Common myeloid progenitor, CD34-positive (primary cell): ENCODE data around the gene MYEOV.

ENCODE experiments used
- CTCF ChIA-PET: fragments of 350-600 bp; sonication (Branson Sonifier 250); formaldehyde crosslinking; loops from one replicate; lab custom pipeline; 2021; ENCODE audit warnings: antibody characterized with exemption; lab: Charles Lee
- POLR2A ChIA-PET: fragments of 350-600 bp; sonication (Branson Sonifier 250); formaldehyde crosslinking; loops from one replicate; lab custom pipeline; 2021; ENCODE audit warnings: antibody characterized with exemption; lab: Charles Lee
- DNase-seq, 3 donors: peaks; one replicate each; pipeline versions ENCODE4 v3.0.0 to v3.0.0-alpha.2; 2013
- H3K27ac ChIP-seq, 2 experiments: 1 replicate in 1 of 2; 2 replicates in 1 of 2; pipeline ENCODE4 v1.7.0; 2013; ENCODE audit warnings: inconsistent platforms in 2 of 2, low read length in 2 of 2, mild to moderate bottlenecking in 2 of 2, low read depth in 1 of 2, moderate library complexity in 1 of 2; ENCODE audit not compliant: severe bottlenecking in 2 of 2, insufficient read depth in 1 of 2, poor library complexity in 1 of 2
- H3K27me3 ChIP-seq, 5 experiments: replicated peaks in 2 of 5; 1 replicate in 3 of 5; 2 replicates in 2 of 5; pipeline versions ENCODE4 v1.6.1 to v1.7.0; 2013; ENCODE audit warnings: low read length in 4 of 5, mild to moderate bottlenecking in 2 of 5, moderate library complexity in 2 of 5, inconsistent platforms in 1 of 5; ENCODE audit not compliant: insufficient read depth in 5 of 5, control insufficient read depth in 4 of 5
- H3K36me3 ChIP-seq, 4 experiments: 1 replicate in 2 of 4; 2 replicates in 2 of 4; pipeline versions ENCODE4 v1.6.1 to v1.7.0; 2013; ENCODE audit warnings: low read length in 3 of 4, control low read depth in 1 of 4, mild to moderate bottlenecking in 1 of 4; ENCODE audit not compliant: control insufficient read depth in 4 of 4, insufficient read depth in 4 of 4
- H3K4me1 ChIP-seq, 4 experiments: 1 replicate in 3 of 4; 2 replicates in 1 of 4; pipeline versions ENCODE4 v1.6.1 to v1.7.1; 2013; ENCODE audit warnings: low read length in 3 of 4, mild to moderate bottlenecking in 3 of 4, control low read depth in 1 of 4, inconsistent platforms in 1 of 4, moderate library complexity in 1 of 4; ENCODE audit not compliant: control insufficient read depth in 4 of 4, insufficient read depth in 4 of 4; ENCODE audit errors: control extremely low read depth in 1 of 4
- H3K4me3 ChIP-seq, 7 experiments: 1 replicate in 4 of 7; 2 replicates in 3 of 7; pipeline versions ENCODE4 v1.5.1 to v1.7.0; 2013; ENCODE audit warnings: mild to moderate bottlenecking in 7 of 7, low read length in 6 of 7, moderate library complexity in 6 of 7, inconsistent platforms in 2 of 7, low read depth in 2 of 7, control low read depth in 1 of 7; ENCODE audit not compliant: insufficient read depth in 4 of 7, control insufficient read depth in 1 of 7; ENCODE audit errors: extremely low read depth in 1 of 7
- H3K9me3 ChIP-seq, 5 experiments: 1 replicate in 4 of 5; 2 replicates in 1 of 5; pipeline versions ENCODE4 v1.6.1 to v1.7.1; 2013; ENCODE audit warnings: low read length in 4 of 5, mild to moderate bottlenecking in 2 of 5, inconsistent platforms in 1 of 5, low read depth in 1 of 5, moderate library complexity in 1 of 5; ENCODE audit not compliant: control insufficient read depth in 4 of 5, insufficient read depth in 2 of 5; ENCODE audit errors: control extremely low read depth in 1 of 5
- WGBS: methylation state at CpG from one replicate; pipeline ENCODE4 v1.1.5; 2013; ENCODE audit not compliant: insufficient coverage; 5-methylcytosine and 5-hydroxymethylcytosine counted together

Gene MYEOV

DNA sequence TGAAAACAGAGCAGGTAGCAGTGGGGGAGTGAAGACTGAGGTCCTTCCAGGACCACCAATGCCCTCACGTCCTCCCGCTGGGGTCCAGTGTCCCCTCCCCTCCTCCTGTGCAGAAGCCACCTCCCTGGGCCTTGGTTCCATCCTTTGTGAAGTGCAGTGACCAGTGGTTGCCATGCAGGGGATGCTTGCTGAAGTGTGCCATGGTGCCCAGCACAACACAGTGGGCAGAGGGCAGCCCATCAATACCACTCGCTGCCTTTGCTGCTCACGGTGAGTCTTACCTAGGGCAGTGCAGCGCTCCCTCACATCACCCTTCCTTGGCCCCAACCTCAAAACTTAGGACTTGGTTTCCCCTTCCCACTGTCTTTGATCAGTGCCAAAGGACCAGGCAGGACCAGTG lies 12.9 kb downstream of the MYEOV start:
- POLR2A ChIA-PET: interaction anchor here (1.0 kb wide), 1 partner anchor 9 kb away, joined by 3 read pairs; no protein-coding TSS in a partner anchor
- H3K27ac ChIP-seq: no peak overlapping the region
- H3K36me3 ChIP-seq: no peaks in the 10 kb centered on the region
- CTCF ChIA-PET: interaction anchor here (1.1 to 4.6 kb wide), 3 partner anchors 9 to 205 kb away, joined by 3 to 27 read pairs (median 3); no protein-coding TSS in a partner anchor
- 100% methylated on average over 5 of the region's 5 CpGs for whole genome bisulfite sequencing
- H3K9me3 ChIP-seq: no peaks in the 10 kb centered on the region
- H3K4me3 ChIP-seq: no peak overlapping the region
- no peaks in the 10 kb centered on the region for H3K27me3 ChIP-seq
- no peak for DNase-seq
- H3K4me1 ChIP-seq: peaks cover 6 to 47% (median 23%) of the 10 kb centered on the region in 4 experiments

DNA sequence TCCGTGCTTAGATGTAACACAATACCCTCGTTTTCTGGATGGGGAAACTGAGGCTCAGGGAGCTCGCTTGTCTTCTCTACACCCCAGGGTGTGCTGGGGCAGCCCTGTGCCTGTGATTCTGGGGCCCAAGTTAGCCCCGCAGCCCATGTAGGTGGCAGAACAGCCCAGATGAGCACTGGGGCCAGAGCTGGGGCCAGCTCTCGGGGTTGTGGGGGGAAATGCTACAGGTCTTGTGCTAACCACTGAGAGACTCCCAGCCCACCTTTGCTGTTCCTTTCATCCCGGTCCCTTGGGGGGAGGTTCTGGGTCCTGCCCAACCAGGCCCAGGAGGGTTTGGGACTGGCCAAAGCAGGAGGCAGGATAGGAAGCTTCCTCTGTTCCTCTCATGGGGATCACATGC lies 13.5 kb downstream of the MYEOV start:
- ChIA-PET POLR2A (interaction anchor here (1.1 kb wide), 1 partner anchor 10 kb away, joined by 4 read pairs; no protein-coding TSS in a partner anchor), CTCF (interaction anchor here (4.6 kb wide), 1 partner anchor 9 kb away, joined by 27 read pairs; no protein-coding TSS in a partner anchor)
- H3K27me3 ChIP-seq: no peaks in the 10 kb centered on the region
- H3K4me3 ChIP-seq: no peak overlapping the region
- no peak overlapping the region for H3K27ac ChIP-seq
- 92% methylated on average over 5 of the region's 6 CpGs for WGBS
- no peak for DNase-seq
- H3K4me1 ChIP-seq: peaks cover 6 to 47% (median 23%) of the 10 kb centered on the region in 4 experiments
- H3K9me3 ChIP-seq: no peaks in the 10 kb centered on the region
- H3K36me3 ChIP-seq: no peaks in the 10 kb centered on the region

DNA sequence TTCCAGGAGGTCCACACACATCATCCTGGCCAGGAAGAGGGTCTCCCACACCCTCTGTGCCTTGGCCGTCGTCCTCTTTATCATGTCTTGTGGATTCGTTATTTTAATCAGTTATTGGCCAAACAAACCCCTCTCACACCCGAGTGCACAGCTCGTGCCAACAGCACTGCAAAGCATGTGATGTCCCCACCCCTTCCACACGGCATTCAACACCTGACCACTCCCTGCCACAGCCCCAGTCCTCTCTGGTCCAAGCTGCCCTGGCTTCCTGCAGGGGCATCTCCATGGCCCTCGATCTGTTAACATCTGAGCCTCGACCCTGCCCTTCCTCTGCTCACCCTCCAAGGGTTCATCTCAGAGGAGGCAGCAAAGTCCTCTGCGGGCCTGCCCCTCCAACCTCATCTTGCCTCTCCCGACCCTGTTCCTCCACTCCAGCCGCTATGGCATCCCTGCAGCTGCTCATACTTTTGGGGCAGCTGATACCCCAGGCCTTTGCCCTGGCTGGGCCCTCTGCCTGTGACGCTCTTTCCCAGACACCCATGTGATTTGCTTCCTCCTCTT lies 14.0 kb downstream of the MYEOV start:
- Histone ChIP-seq H3K36me3 (no peaks in the 10 kb centered on the region), H3K27ac (no peak overlapping the region), H3K4me3 (no peak overlapping the region), H3K9me3 (no peaks in the 10 kb centered on the region), H3K27me3 (no peaks in the 10 kb centered on the region), H3K4me1 (peaks cover 8 to 47% (median 27%) of the 10 kb centered on the region in 4 experiments)
- no peak for DNase-seq
- CTCF ChIA-PET: interaction anchor here (2.0 to 4.6 kb wide), 2 partner anchors 10 to 14 kb away, joined by 7 to 27 read pairs; partner anchors contain the start of gene MYEOV
- WGBS: 84% methylated on average over 12 of the region's 12 CpGs
- POLR2A ChIA-PET: interaction anchor here (1.1 kb wide), 1 partner anchor 10 kb away, joined by 4 read pairs; no protein-coding TSS in a partner anchor

DNA sequence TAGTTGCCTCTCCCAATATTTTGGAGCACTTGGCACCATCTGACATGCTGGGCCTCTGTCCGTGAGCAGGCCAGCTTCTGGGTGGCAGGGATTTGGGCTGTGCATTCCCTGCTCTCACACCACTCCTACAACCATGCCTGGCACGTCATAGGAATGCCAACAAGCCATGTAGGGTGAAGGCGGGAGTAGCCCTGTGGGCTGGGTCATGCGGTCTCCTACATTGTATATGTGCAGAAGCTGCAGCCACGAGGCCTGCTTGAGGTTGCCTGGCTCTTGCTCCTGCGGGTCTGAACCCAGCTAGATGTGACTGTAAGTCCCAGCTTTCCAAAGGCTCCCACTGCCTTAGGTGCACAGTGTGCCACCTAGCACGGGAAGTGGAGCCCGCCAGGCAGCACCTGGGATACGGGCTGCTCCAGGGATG lies 14.5 kb downstream of the MYEOV start:
- Histone ChIP-seq H3K9me3 (no peaks in the 10 kb centered on the region), H3K27ac (no peak overlapping the region), H3K4me3 (no peak overlapping the region), H3K4me1 (peaks cover 8 to 50% (median 32%) of the 10 kb centered on the region in 4 experiments), H3K27me3 (no peaks in the 10 kb centered on the region), H3K36me3 (no peaks in the 10 kb centered on the region)
- DNase-seq: no peak
- POLR2A ChIA-PET: interaction anchor here (1.1 kb wide), 1 partner anchor 11 kb away, joined by 4 read pairs; no protein-coding TSS in a partner anchor
- WGBS: 97% methylated on average over 9 of the region's 9 CpGs
- CTCF ChIA-PET: interaction anchor here (2.0 to 4.6 kb wide), 2 partner anchors 10 to 15 kb away, joined by 7 to 27 read pairs; partner anchors contain the start of gene MYEOV

DNA sequence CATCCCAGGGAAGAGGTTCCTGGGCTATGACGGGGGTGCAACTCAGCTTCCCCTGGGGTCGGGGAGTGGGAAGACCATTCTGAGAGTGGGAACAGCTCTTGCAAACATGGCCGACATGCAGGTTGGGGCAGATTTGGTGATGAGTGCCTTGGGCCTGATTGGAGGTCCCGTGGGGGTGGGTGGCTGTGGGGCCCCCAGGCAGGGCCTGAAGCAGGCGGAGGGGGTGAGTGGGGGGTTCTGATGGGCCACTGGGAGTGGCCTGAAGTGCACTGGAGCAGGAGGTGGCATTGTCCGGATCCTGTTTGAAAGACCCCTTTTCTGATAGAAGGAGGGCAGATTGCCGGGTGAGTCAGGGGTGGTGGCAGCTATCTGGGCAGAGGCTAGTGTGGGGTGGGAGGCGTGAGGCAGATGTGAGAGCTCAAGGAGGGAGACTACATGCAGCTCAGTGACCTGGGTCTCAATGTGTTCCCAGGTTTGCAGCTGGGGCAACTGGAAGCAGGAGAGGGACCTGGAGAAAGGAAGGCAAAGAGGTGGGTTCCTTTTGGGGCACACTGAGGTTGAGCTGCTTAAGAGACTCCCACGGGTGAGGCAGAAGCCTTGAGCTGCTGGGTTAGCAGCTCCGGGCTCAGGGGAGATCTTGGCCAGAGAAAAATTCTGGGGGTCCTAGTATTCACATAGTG lies 15.1 kb downstream of the MYEOV start:
- Histone ChIP-seq H3K27ac (no peak overlapping the region), H3K4me1 (peaks cover 8 to 50% (median 33%) of the 10 kb centered on the region in 4 experiments), H3K36me3 (no peaks in the 10 kb centered on the region), H3K9me3 (no peaks in the 10 kb centered on the region), H3K27me3 (no peaks in the 10 kb centered on the region), H3K4me3 (no peak overlapping the region)
- WGBS: 94% methylated on average over 8 of the region's 10 CpGs
- POLR2A ChIA-PET: no interaction called here
- DNase-seq: no peak
- CTCF ChIA-PET: interaction anchor here (1.1 to 4.6 kb wide), 3 partner anchors 11 to 70 kb away, joined by 3 to 27 read pairs (median 7); partner anchors contain the start of gene MYEOV

DNA sequence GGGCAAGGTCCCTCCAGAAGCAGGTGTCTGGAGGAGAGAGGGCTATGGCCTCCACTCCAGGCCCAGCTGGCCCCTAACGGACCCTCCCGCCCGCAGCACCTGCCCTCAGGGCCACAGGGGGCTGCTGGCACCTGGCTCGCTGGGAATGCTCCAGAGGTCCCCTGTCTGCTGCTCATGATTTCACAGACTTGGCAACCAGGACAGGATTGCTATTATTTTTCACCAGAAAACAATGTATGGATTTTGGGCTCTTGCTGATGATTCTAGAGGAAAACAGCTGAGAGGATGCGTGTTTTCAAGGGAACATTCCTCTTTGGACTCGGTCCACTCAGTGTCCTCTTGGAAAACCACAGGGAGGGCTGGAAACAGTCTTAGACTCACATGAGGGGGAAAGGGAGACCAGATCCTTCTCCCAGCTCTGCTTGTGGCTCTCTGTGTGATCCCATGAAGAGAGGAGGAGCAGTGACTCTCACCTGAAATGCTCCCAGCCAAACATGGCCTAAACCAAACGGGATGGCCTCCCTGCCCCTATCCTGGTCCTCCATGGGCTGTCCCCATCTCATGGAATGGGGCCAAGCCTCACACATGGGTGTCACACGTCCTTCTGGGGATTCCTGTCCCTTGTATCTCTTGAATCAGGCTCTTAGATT lies 15.8 kb downstream of the MYEOV start:
- POLR2A ChIA-PET: no interaction called here
- DNase-seq: no peak
- Histone ChIP-seq H3K27ac (no peak overlapping the region), H3K9me3 (no peaks in the 10 kb centered on the region), H3K27me3 (no peaks in the 10 kb centered on the region), H3K4me1 (peaks cover 8 to 52% (median 33%) of the 10 kb centered on the region in 4 experiments), H3K36me3 (no peaks in the 10 kb centered on the region), H3K4me3 (no peak overlapping the region)
- CTCF ChIA-PET: interaction anchor here (1.1 to 4.6 kb wide), 5 partner anchors 11 to 69 kb away, joined by 3 to 29 read pairs (median 7); partner anchors contain the start of gene MYEOV
- WGBS: 96% methylated on average over 8 of the region's 8 CpGs
